HG03095 (cell line): ENCODE results near the gene MTMR1.
A peak's percentile ranks its signal among the peaks of the same experiment; 100 is the strongest.

Source experiments
- ATAC-seq: cut with Tn5 transposase; IDR thresholded peaks from one replicate; pipeline ENCODE4 v1.9.1; 2021; ENCODE audit warnings: moderate library complexity; ENCODE audit not compliant: unreplicated experiment

MTMR1 gene

GRCh38 chrX:150692831-150693724 is at the start of gene MTMR1:
MTMR1 (plus strand) TSS chrX:150693396; CDS start chrX:150693531, 135 bp downstream.
- ATAC-seq, result peak; percentile 42

DNA sequence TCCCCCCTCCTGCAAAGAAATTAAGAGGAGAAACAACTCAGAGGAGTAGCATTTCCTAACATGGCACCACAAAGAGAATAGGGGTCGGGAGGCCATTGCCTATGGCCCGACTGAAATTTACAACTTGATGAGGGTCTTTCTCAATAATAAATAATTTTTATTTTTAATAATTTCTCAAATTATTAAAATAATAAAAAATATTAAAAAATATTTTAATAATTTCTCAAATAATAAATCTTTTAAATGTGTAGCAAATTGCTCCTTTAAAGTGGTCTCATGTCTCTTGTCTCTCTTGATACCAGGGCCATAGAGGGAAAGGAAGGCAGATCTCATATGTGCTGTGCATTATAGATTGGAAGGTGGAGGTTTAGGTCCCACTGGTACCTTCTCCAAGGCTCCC is 49.2 kb upstream of the MTMR1 start:
- ATAC-seq, result no peak

DNA sequence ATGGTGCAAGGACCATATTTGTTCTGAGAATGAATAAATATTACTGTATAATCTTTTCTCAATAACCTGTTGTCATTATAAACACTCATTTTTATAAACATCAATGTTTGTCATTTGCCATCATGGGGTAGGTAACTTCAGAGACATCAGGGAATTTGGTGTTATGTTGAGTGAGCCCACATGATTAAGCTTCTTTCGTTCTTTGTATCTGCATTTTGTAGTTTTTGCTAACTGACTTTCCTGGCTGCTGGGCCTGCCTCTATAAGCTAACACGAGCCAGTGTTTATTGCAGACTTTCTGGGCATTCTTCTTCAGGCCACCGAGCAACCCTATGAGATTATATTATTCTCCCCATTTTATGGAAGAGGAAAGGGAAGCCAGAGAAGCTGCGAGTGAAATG is 48.8 kb upstream of the MTMR1 start:
- no peak for ATAC-seq

GRCh38 chrX:150647331-150647730 is 45.9 kb upstream of the MTMR1 start:
- ATAC-seq, result no peak

DNA sequence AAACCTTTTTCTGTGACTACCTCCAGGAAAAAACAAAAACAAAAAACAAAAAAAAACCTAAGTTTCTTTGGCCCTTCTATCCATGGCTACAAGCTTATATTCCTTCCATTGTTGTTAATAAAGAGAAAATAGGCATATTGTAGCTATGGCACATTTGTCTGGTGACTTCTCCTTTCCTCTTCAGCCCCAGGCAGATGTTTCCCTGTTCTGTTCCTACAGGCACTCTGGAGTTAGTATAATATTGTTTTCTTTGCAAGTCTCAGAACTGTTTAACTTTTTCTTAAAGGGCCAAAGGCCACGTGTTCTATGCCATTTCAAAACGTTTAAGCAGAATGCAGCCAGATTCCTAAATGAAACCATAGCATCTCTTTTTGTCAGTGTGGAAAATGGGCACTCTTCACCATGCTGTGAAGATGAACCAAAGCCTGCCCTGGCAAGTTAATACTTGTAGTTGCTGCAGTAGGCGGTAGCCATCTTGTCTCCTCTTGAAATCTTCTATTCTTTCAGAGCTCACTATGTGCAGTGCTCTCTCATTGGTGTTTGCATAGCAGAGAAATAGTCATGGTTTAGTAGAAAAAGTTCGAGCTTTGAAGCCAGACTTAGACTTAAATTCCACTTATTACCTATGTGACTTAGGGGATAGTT is 44.8 kb upstream of the MTMR1 start:
- ATAC-seq, result no peak

GRCh38 chrX:150649096-150649870 is 43.9 kb upstream of the MTMR1 start:
- ATAC-seq, result no peak

GRCh38 chrX:150651906-150652305 is 41.3 kb upstream of the MTMR1 start:
- no peak for ATAC-seq

GRCh38 chrX:150655788-150656187 is 37.4 kb upstream of the MTMR1 start:
- ATAC-seq, result no peak

- ATAC-seq, result no peak
Observed at GRCh38 chrX:150663073-150663472, 30.1 kb upstream of the MTMR1 start.

GRCh38 chrX:150664290-150664689 is 28.9 kb upstream of the MTMR1 start:
- ATAC-seq, result no peak

DNA sequence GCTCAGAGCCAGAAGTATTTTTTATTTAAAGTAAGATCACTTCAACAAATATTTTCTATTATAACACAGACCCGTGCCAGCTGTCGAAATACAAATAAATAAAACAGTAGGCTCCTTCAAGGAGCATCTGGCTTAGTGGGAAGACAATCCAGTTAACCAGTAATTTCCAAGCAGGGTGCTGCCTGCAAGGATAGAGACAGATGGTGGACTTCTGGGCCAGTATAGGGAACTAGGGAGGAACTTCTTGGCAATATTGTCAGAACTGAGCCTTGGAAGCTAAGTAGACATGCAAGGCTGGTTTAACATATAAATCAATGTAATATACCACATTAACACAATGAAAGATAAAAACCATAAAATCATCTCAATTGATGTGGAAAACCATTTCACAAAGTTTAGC is 17.0 kb upstream of the MTMR1 start:
- no peak for ATAC-seq

- ATAC-seq, result no peak
Observed at GRCh38 chrX:150680974-150681373, 12.2 kb upstream of the MTMR1 start.

GRCh38 chrX:150683112-150683511 is 10.1 kb upstream of the MTMR1 start:
- no peak for ATAC-seq

DNA sequence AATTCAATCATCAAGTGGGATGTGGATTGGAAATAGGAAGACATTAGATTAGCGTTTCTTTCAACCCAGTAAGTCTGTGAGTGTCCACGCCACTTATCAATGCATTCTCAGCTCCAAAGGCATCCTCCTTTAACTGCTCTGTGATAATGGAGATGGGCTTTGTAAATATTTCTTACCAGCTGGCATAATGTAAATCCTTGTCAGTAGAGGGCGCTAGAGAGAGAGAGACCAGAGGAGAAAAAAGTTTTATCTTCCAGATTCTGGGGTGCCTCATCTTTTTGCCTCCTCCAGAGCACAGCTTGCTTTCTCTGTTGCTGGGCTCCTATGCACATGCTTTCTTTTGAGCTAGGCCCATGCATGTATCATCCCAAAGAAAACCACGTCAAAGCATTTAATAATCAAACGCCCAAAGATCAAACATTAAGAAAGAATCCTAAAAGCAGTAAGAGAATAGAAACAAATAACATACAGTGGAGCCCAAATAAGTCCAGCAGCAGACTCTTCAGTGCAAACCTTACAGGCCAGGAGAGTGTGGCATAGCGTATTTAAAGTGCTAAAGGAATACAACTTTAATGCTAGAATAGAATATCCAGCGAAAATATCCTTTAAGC is 9.6 kb upstream of the MTMR1 start:
- ATAC-seq, result no peak

DNA sequence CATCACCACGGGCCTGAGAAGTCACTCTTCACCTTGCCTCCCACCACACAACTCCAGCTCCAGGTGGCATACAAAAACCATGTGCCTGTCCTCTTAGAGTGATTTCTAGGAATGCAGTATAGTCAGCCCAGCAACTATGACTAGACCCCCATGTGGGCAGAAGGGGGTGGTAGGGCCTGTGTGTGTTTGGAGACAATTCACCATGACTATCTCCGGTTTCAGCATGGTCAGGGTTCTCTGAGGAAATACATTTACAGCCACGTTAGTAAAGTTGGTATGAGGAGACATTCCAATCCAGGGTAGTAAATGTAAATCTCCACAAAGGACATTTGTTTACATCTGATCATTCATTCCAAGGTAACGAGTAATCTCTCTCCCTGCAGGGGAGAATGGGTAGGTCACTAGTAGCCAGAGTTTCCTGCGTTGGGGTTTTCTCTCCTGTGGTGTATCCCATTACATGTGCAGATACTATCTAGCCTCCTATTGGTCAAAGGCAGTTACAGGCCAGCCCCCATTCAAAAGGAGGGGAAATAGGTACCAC is 4.2 kb upstream of the MTMR1 start:
- ATAC-seq, result no peak

- ATAC-seq, result no peak
Observed at GRCh38 chrX:150690126-150690525, 3.1 kb upstream of the MTMR1 start.

GRCh38 chrX:150692296-150692695 is 900 bp upstream of the MTMR1 start:
- no peak for ATAC-seq

GRCh38 chrX:150693725-150694574 is 754 bp downstream of the MTMR1 start:
- ATAC-seq, result peak; percentile 66

GRCh38 chrX:150694738-150695410 is 1.7 kb downstream of the MTMR1 start:
- no peak for ATAC-seq
